GM12801 (cell line): ENCODE measurements around the gene PTPRD.

Source experiments
- CTCF ChIP-seq: IDR thresholded peaks from one replicate; pipeline ENCODE4 v1.5.1; 2011; ENCODE audit warnings: control low read depth; ENCODE audit not compliant: insufficient read length; ENCODE audit errors: extremely low read depth

Gene PTPRD

GRCh38 chr9:8709731-8710130 is 1903.1 kb downstream of the PTPRD start:
- no peak for TF ChIP-seq CTCF

GRCh38 chr9:8708728-8709127 is 1904.1 kb downstream of the PTPRD start:
- TF ChIP-seq CTCF, result no peak

GRCh38 chr9:8706998-8707397 is 1905.8 kb downstream of the PTPRD start:
- no peak for TF ChIP-seq CTCF

- no peak for TF ChIP-seq CTCF
Observed at GRCh38 chr9:8706531-8706930, 1906.3 kb downstream of the PTPRD start.

GRCh38 chr9:8705861-8706260 is 1906.9 kb downstream of the PTPRD start:
- no peak for TF ChIP-seq CTCF

GRCh38 chr9:8703904-8704303 is 1908.9 kb downstream of the PTPRD start:
- no peak for TF ChIP-seq CTCF

- no peak for TF ChIP-seq CTCF
Observed at GRCh38 chr9:8701904-8702303, 1910.9 kb downstream of the PTPRD start.

- TF ChIP-seq CTCF, result no peak
Observed at GRCh38 chr9:8696516-8696915, 1916.3 kb downstream of the PTPRD start.
